CD4-positive, alpha-beta memory T cell (primary cell): Measurements from ENCODE around the gene BCL6. TPM values are rescaled to one million over a fixed set of nuclear protein-coding genes. Genes with fewer than 3 reads are reported as not detected.

Source experiments
- CTCF ChIA-PET: fragments of 350-600 bp; sonication (Branson Sonifier 250); formaldehyde crosslinking; loops from one replicate; lab custom pipeline; 2021; ENCODE audit warnings: inconsistent platforms; ENCODE audit not compliant: partially characterized antibody; lab: Charles Lee
- POLR2A ChIA-PET: fragments of 350-600 bp; sonication (Branson Sonifier 250); formaldehyde crosslinking; loops from one replicate; lab custom pipeline; 2021; ENCODE audit not compliant: partially characterized antibody; lab: Charles Lee
- DNase-seq, 5 donors: peaks; one replicate each; pipeline versions ENCODE4 v3.0.0 to v3.0.0-alpha.2; 2020 to 2022; ENCODE audit warnings: mixed read lengths in 1 of 5
- H3K27ac ChIP-seq: one replicate; pipeline ENCODE4 v1.7.0; 2013; ENCODE audit warnings: low read depth, low read length
- H3K27me3 ChIP-seq: 2 replicates; pipeline ENCODE4 v1.7.0; 2013; ENCODE audit warnings: mild to moderate bottlenecking, low read length, moderate library complexity; ENCODE audit not compliant: insufficient read depth
- H3K36me3 ChIP-seq: 2 replicates; pipeline ENCODE4 v1.7.0; 2013; ENCODE audit warnings: mild to moderate bottlenecking, low read length, moderate library complexity; ENCODE audit not compliant: insufficient read depth
- H3K4me1 ChIP-seq: 2 replicates; pipeline ENCODE4 v1.7.0; 2013; ENCODE audit warnings: mild to moderate bottlenecking, low read length, moderate library complexity; ENCODE audit not compliant: insufficient read depth
- H3K4me3 ChIP-seq, 2 donors: one replicate each; pipeline ENCODE4 v1.7.0; 2013; ENCODE audit warnings: low read length in 2 of 2, mild to moderate bottlenecking in 1 of 2
- H3K9me3 ChIP-seq, 2 donors: one replicate each; pipeline ENCODE4 v1.7.0; 2013; ENCODE audit warnings: low read length in 2 of 2, control low read depth in 1 of 2; ENCODE audit not compliant: control insufficient read depth in 1 of 2
- H3K27ac Mint-ChIP-seq, 7 donors: one replicate each; pipeline ENCODE4 v1.8.0; 2020 to 2021; ENCODE audit warnings: mixed read lengths in 7 of 7, mild to moderate bottlenecking in 6 of 7, inconsistent platforms in 3 of 7, moderate library complexity in 3 of 7
- H3K27me3 Mint-ChIP-seq, 2 donors: one replicate each; pipeline ENCODE4 v1.8.0; 2020 to 2021; ENCODE audit warnings: mixed read lengths in 2 of 2
- H3K36me3 Mint-ChIP-seq, 2 donors: one replicate each; pipeline ENCODE4 v1.8.0; 2020 to 2021; ENCODE audit warnings: mixed read lengths in 2 of 2, inconsistent platforms in 1 of 2, mild to moderate bottlenecking in 1 of 2
- H3K4me1 Mint-ChIP-seq, 4 donors: one replicate each; pipeline ENCODE4 v1.8.0; 2020 to 2021; ENCODE audit warnings: mixed read lengths in 4 of 4, mild to moderate bottlenecking in 1 of 4
- H3K4me3 Mint-ChIP-seq, 8 donors: one replicate each; pipeline ENCODE4 v1.8.0; 2020 to 2021; ENCODE audit warnings: mixed read lengths in 8 of 8, mild to moderate bottlenecking in 7 of 8, moderate library complexity in 6 of 8, inconsistent platforms in 3 of 8
- H3K9me3 Mint-ChIP-seq, 8 donors: one replicate each; pipeline ENCODE4 v1.8.0; 2020 to 2021; ENCODE audit warnings: mixed read lengths in 8 of 8, mild to moderate bottlenecking in 5 of 8, inconsistent platforms in 3 of 8, moderate library complexity in 1 of 8
- intact Hi-C: fragments of 100-400 bp; cut with micrococcal nuclease; formaldehyde crosslinking; loops from one replicate; pipeline ENCODE4 v1.15.1; 2023
- polyA plus RNA-seq, 2 donors: library from polyadenylated mRNA; unstranded; fragments of 300-500 nt; fragmentation: Illumina TruSeq; gene quantifications; one replicate each; pipeline ENCODE4 v1.2.3, GENCODE V29; 2021
- total RNA-seq, 2 experiments: library from RNA; stranded (reverse); gene quantifications; one replicate each; pipeline ENCODE4 v1.2.3, GENCODE V29; 2021

BCL6 gene
- total and polyA plus RNA-seq, 4 experiments from 2014 or later: 1.1 to 34.8 (median 16.6) TPM

DNA sequence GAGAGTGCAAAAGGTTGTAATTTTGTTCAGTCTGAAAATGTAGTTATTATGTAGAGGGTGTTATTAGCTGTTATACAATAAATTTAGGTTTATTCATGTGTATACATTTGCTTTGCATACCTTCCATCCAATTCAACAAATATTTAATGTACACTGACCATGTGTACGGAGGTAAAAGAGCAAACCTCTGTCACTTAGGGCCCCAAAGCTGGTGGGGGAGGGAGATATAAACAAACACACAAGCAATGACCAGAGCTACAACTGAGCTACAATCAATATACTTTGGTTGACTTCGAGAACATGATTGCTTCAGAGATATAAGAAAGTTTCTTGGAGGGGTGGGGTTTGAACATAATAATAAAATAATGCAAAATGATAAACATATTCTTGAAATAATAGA, 17.5 kb upstream of the BCL6 start:
- no peak overlapping the region for H3K4me3 ChIP-seq
- no peak overlapping the region for H3K27ac Mint-ChIP-seq
- intact Hi-C loops: no loop called here
- H3K9me3 ChIP-seq: no peaks in the 10 kb centered on the region
- ChIA-PET POLR2A (no interaction called here), CTCF (interaction anchor here (1.3 to 2.0 kb wide), 2 partner anchors 13 to 22 kb away, joined by 4 to 6 read pairs; no protein-coding TSS in a partner anchor)
- no peaks in the 10 kb centered on the region for H3K27me3 ChIP-seq
- H3K27me3 Mint-ChIP-seq: no peaks in the 10 kb centered on the region
- no peak overlapping the region for H3K27ac ChIP-seq
- DNase-seq: no peak
- H3K36me3 Mint-ChIP-seq: no peaks in the 10 kb centered on the region
- no peaks in the 10 kb centered on the region for H3K4me1 ChIP-seq
- peaks cover 0 to 1% (median 0%) of the 10 kb centered on the region in 4 donors for H3K4me1 Mint-ChIP-seq
- H3K4me3 Mint-ChIP-seq: no peak overlapping the region
- no peaks in the 10 kb centered on the region for H3K36me3 ChIP-seq
- H3K9me3 Mint-ChIP-seq: peaks cover 0 to 3% (median 0%) of the 10 kb centered on the region in 8 donors

DNA sequence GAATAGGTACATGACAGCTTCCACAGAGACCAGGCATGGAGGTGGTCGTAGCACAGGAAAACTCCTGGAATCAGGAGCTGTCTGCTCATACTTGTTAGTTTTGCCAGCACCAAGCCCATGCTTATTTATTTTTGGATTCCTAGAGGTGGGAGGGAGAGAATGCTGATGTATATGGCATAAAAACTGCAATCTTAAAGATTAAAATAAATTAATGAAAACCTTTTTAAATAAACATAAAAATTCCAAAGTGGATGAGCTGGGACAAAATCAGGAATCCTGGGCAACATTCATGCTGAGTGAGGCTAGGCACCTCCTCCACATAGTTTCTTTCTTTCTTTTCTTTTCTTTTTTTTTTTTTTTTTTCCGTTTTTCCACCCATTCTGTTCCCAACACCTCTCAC, 14.3 kb upstream of the BCL6 start:
- H3K27ac Mint-ChIP-seq: peak overlapping the region in 1 of 7 donors; percentile 40
- intact Hi-C loops: no loop called here
- peaks cover 0 to 3% (median 0%) of the 10 kb centered on the region in 8 donors for H3K9me3 Mint-ChIP-seq
- no peak for DNase-seq
- no peak overlapping the region for H3K27ac ChIP-seq
- H3K4me1 Mint-ChIP-seq: no peaks in the 10 kb centered on the region
- H3K4me3 ChIP-seq: no peak overlapping the region
- ChIA-PET CTCF (interaction anchor here (0.6 to 1.4 kb wide), 4 partner anchors 10 to 627 kb away, joined by 3 to 4 read pairs (median 4); no protein-coding TSS in a partner anchor), POLR2A (no interaction called here)
- H3K4me1 ChIP-seq: no peaks in the 10 kb centered on the region
- no peaks in the 10 kb centered on the region for H3K36me3 ChIP-seq
- H3K27me3 ChIP-seq: no peaks in the 10 kb centered on the region
- H3K27me3 Mint-ChIP-seq: no peaks in the 10 kb centered on the region
- H3K4me3 Mint-ChIP-seq: no peak overlapping the region
- H3K9me3 ChIP-seq: no peaks in the 10 kb centered on the region
- H3K36me3 Mint-ChIP-seq: no peaks in the 10 kb centered on the region

- H3K9me3 Mint-ChIP-seq: peaks cover 0 to 3% (median 0%) of the 10 kb centered on the region in 8 donors
- no peak overlapping the region for H3K27ac Mint-ChIP-seq
- H3K36me3 ChIP-seq: no peaks in the 10 kb centered on the region
- H3K36me3 Mint-ChIP-seq: no peaks in the 10 kb centered on the region
- H3K9me3 ChIP-seq: no peaks in the 10 kb centered on the region
- H3K27ac ChIP-seq: no peak overlapping the region
- ChIA-PET POLR2A (no interaction called here), CTCF (interaction anchor here (1.0 to 1.4 kb wide), 2 partner anchors 11 to 17 kb away, joined by 3 read pairs; no protein-coding TSS in a partner anchor)
- no peaks in the 10 kb centered on the region for H3K4me1 Mint-ChIP-seq
- no peaks in the 10 kb centered on the region for H3K27me3 ChIP-seq
- no peaks in the 10 kb centered on the region for H3K27me3 Mint-ChIP-seq
- no peak for DNase-seq
- no peak overlapping the region for H3K4me3 ChIP-seq
- H3K4me3 Mint-ChIP-seq: no peak overlapping the region
- H3K4me1 ChIP-seq: no peaks in the 10 kb centered on the region
- intact Hi-C loops: no loop called here
These were observed 13.2 kb upstream of the BCL6 start for GRCh38 chr3:187758318-187758955.

- Mint-ChIP-seq H3K36me3 (no peaks in the 10 kb centered on the region), H3K9me3 (no peaks in the 10 kb centered on the region), H3K27me3 (no peaks in the 10 kb centered on the region), H3K27ac (no peak overlapping the region), H3K4me1 (peaks cover 8 to 17% (median 15%) of the 10 kb centered on the region in 4 donors), H3K4me3 (no peak overlapping the region)
- no peaks in the 10 kb centered on the region for H3K36me3 ChIP-seq
- H3K4me1 ChIP-seq: peaks cover 10% of the 10 kb centered on the region
- H3K4me3 ChIP-seq: no peak overlapping the region
- no peak for DNase-seq
- intact Hi-C loops: no loop called here
- H3K27ac ChIP-seq: no peak overlapping the region
- no peaks in the 10 kb centered on the region for H3K9me3 ChIP-seq
- ChIA-PET POLR2A (no interaction called here), CTCF (interaction anchor here (0.7 to 0.8 kb wide), 2 partner anchors 12 to 413 kb away, joined by 3 to 4 read pairs; no protein-coding TSS in a partner anchor)
- no peaks in the 10 kb centered on the region for H3K27me3 ChIP-seq
These were observed 8.2 kb upstream of the BCL6 start for GRCh38 chr3:187753516-187753915.

- peaks cover 20 to 46% (median 40%) of the 10 kb centered on the region in 4 donors for H3K4me1 Mint-ChIP-seq
- no peaks in the 10 kb centered on the region for H3K27me3 Mint-ChIP-seq
- H3K4me3 Mint-ChIP-seq: peak overlapping the region in 4 of 8 donors; percentile 8 to 51 (median 18)
- H3K4me1 ChIP-seq: peaks cover 37% of the 10 kb centered on the region
- POLR2A ChIA-PET: no interaction called here
- H3K27me3 ChIP-seq: no peaks in the 10 kb centered on the region
- DNase-seq: no peak
- no peaks in the 10 kb centered on the region for H3K9me3 ChIP-seq
- H3K9me3 Mint-ChIP-seq: no peaks in the 10 kb centered on the region
- H3K4me3 ChIP-seq: no peak overlapping the region
- peaks cover 0 to 2% of the 10 kb centered on the region in 2 donors for H3K36me3 Mint-ChIP-seq
- CTCF ChIA-PET: interaction anchor here (1.0 to 8.9 kb wide), 9 partner anchors 9 to 1204 kb away, joined by 3 to 132 read pairs (median 4); no protein-coding TSS in a partner anchor
- intact Hi-C loops: no loop called here
- no peak overlapping the region for H3K27ac ChIP-seq
- peak overlapping the region in 2 of 7 donors; percentile 16 to 57 for H3K27ac Mint-ChIP-seq
- no peaks in the 10 kb centered on the region for H3K36me3 ChIP-seq
These were observed 5.3 kb upstream of the BCL6 start for GRCh38 chr3:187750513-187751123.

- no peaks in the 10 kb centered on the region for H3K9me3 ChIP-seq
- intact Hi-C loops: no loop called here
- peak overlapping the region in 3 of 7 donors; percentile 18 to 57 (median 51) for H3K27ac Mint-ChIP-seq
- no peak overlapping the region for H3K27ac ChIP-seq
- H3K36me3 ChIP-seq: no peaks in the 10 kb centered on the region
- DNase-seq: no peak
- no peak overlapping the region for H3K4me3 ChIP-seq
- H3K36me3 Mint-ChIP-seq: peaks cover 0 to 7% of the 10 kb centered on the region in 2 donors
- POLR2A ChIA-PET: no interaction called here
- H3K4me1 Mint-ChIP-seq: peaks cover 20 to 49% (median 42%) of the 10 kb centered on the region in 4 donors
- no peaks in the 10 kb centered on the region for H3K27me3 ChIP-seq
- peaks cover 37% of the 10 kb centered on the region for H3K4me1 ChIP-seq
- H3K4me3 Mint-ChIP-seq: peak overlapping the region in 4 of 8 donors; percentile 11 to 52 (median 26)
- CTCF ChIA-PET: interaction anchor here (1.0 to 8.9 kb wide), 12 partner anchors 10 to 1205 kb away, joined by 3 to 132 read pairs (median 4); no protein-coding TSS in a partner anchor
- H3K27me3 Mint-ChIP-seq: no peaks in the 10 kb centered on the region
- no peaks in the 10 kb centered on the region for H3K9me3 Mint-ChIP-seq
These were observed 4.8 kb upstream of the BCL6 start for GRCh38 chr3:187750006-187750512.
